ENCODE measurements around the gene CSNK1A1L. TPM values are rescaled to one million over a fixed set of nuclear protein-coding genes. Genes with fewer than 3 reads are reported as not detected.

Gene CSNK1A1L
- polyA plus RNA-seq, 2 donors, result not detected

DNA sequence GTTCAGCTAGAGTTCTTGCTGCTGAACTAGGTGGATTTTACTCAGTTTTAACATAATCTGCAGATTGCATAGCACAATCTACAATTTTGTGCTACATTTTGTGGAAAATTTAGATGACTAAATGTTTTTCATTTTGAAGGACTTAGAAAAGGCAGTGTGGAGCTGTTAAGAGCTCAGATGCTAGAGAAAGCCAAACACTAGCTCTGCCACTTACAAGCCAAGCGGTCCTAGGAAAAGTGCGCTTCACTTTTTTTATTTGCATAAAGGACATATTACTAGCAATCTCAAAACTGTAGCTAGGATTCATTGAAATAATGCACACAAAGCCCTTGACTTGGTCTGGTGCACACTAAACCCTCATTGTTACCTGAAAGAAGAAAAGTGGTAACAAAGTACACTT lies 8.1 kb upstream of the CSNK1A1L start:
- Histone ChIP-seq H3K36me3 (ENCODE audit: control insufficient read depth in 2 of 2, insufficient read depth in 2 of 2, low read length in 1 of 2) (no peaks in the 10 kb centered on the region), H3K27ac (ENCODE audit: low read depth in 2 of 2, low read length in 1 of 2) (no peak overlapping the region), H3K4me1 (ENCODE audit: control insufficient read depth in 2 of 2, insufficient read depth in 2 of 2, low read length in 1 of 2) (no peaks in the 10 kb centered on the region), H3K9me3 (ENCODE audit: control insufficient read depth in 2 of 2, insufficient read depth in 1 of 2, low read depth in 1 of 2, low read length in 1 of 2) (no peaks in the 10 kb centered on the region), H3K27me3 (ENCODE audit: control insufficient read depth in 1 of 2, insufficient read depth in 2 of 2, low read length in 2 of 2) (no peaks in the 10 kb centered on the region), H3K4me3 (ENCODE audit: low read depth in 1 of 2, low read length in 2 of 2) (no peak overlapping the region)
- WGBS, 2 donors, result 94 to 100% methylated on average over 2 of the region's 2 CpGs

DNA sequence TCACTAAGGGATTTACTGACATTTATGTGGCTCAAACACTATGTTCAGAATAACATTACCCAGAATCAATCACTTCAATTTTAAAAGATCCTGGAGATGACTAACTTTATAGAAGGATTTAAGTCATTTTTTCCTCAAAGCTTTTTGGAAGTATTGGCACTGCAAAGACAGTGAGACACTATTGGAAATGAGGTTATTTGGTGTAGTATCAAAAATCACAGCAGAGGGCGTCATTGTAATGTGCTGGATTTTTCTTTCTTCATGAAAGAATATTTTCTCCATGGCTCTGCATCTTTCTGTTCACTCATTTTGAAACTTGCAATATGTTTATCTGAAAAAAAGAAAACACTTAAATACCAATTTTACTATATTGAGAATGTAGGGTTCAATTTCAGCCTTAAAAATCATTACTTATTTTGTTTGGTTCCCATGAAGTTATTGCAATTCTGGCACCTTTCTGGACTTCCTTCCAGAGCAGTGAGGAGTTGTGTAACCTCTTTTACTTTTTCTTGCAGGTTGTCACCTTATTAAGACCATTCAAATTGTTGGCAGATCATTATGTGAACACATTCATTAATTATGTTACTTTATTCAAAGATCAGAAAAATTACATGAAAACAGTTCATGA lies 3.7 kb upstream of the CSNK1A1L start:
- Histone ChIP-seq H3K27me3 (ENCODE audit: control insufficient read depth in 1 of 2, insufficient read depth in 2 of 2, low read length in 2 of 2) (no peaks in the 10 kb centered on the region), H3K36me3 (ENCODE audit: control insufficient read depth in 2 of 2, insufficient read depth in 2 of 2, low read length in 1 of 2) (no peaks in the 10 kb centered on the region), H3K9me3 (ENCODE audit: control insufficient read depth in 2 of 2, insufficient read depth in 1 of 2, low read depth in 1 of 2, low read length in 1 of 2) (no peaks in the 10 kb centered on the region), H3K4me3 (ENCODE audit: low read depth in 1 of 2, low read length in 2 of 2) (no peak overlapping the region), H3K27ac (ENCODE audit: low read depth in 2 of 2, low read length in 1 of 2) (no peak overlapping the region), H3K4me1 (ENCODE audit: control insufficient read depth in 2 of 2, insufficient read depth in 2 of 2, low read length in 1 of 2) (no peaks in the 10 kb centered on the region)
- WGBS, 2 donors, result 2 to 3% methylated on average over 1 of the region's 1 CpG

GRCh38 chr13:37107868-37108267 lies 2.4 kb upstream of the CSNK1A1L start:
- Histone ChIP-seq H3K27me3 (ENCODE audit: control insufficient read depth in 1 of 2, insufficient read depth in 2 of 2, low read length in 2 of 2) (no peaks in the 10 kb centered on the region), H3K9me3 (ENCODE audit: control insufficient read depth in 2 of 2, insufficient read depth in 1 of 2, low read depth in 1 of 2, low read length in 1 of 2) (no peaks in the 10 kb centered on the region), H3K4me3 (ENCODE audit: low read depth in 1 of 2, low read length in 2 of 2) (no peak overlapping the region), H3K27ac (ENCODE audit: low read depth in 2 of 2, low read length in 1 of 2) (no peak overlapping the region), H3K4me1 (ENCODE audit: control insufficient read depth in 2 of 2, insufficient read depth in 2 of 2, low read length in 1 of 2) (no peaks in the 10 kb centered on the region), H3K36me3 (ENCODE audit: control insufficient read depth in 2 of 2, insufficient read depth in 2 of 2, low read length in 1 of 2) (no peaks in the 10 kb centered on the region)
- 74 to 86% methylated on average over 1 of the region's 1 CpG for WGBS, 2 donors

DNA sequence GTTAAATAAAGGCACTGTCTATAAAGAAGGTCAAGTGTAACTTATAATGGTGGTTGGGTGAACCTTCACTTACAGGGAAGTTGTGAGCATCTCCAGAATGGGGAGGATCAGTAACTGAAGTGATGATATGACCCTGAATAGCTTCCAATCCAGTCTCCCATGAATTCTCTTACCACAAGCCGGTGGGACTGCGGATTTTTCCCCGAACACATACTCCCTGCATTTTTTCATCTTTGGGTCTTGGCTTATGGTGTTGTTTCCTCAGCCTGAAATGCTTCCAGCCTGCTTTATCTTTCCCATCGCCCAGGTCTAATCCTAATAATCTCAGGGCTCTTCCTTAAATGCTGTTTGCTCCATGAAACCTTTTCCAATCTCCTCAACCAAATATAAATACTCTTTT lies 2.0 kb upstream of the CSNK1A1L start:
- Histone ChIP-seq H3K36me3 (ENCODE audit: control insufficient read depth in 2 of 2, insufficient read depth in 2 of 2, low read length in 1 of 2) (no peaks in the 10 kb centered on the region), H3K9me3 (ENCODE audit: control insufficient read depth in 2 of 2, insufficient read depth in 1 of 2, low read depth in 1 of 2, low read length in 1 of 2) (no peaks in the 10 kb centered on the region), H3K27ac (ENCODE audit: low read depth in 2 of 2, low read length in 1 of 2) (no peak overlapping the region), H3K4me1 (ENCODE audit: control insufficient read depth in 2 of 2, insufficient read depth in 2 of 2, low read length in 1 of 2) (no peaks in the 10 kb centered on the region), H3K27me3 (ENCODE audit: control insufficient read depth in 1 of 2, insufficient read depth in 2 of 2, low read length in 2 of 2) (no peaks in the 10 kb centered on the region), H3K4me3 (ENCODE audit: low read depth in 1 of 2, low read length in 2 of 2) (no peak overlapping the region)
- 75 to 79% methylated on average over 4 of the region's 4 CpGs for WGBS, 2 donors

DNA sequence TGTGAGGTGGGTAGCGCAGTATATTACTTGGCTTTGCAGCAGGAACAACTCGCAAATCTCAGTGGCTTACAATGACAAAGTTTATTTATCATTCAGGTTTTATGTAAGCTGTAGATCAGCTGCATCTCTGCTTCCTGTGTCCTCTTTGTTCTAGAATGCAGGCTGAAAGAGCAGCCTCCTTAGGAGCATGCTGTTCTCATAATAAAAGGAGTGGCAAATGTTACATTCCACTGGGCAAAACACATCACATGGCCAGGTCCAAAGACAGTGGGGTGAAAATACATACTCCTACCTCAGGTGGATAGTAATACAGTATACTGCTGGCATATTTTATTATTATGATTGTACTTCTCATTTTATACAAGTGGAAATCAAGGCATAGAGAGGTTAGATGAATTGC lies 1.2 kb upstream of the CSNK1A1L start:
- no peaks in the 10 kb centered on the region for H3K9me3 ChIP-seq (ENCODE audit: control insufficient read depth in 2 of 2, insufficient read depth in 1 of 2, low read depth in 1 of 2, low read length in 1 of 2)
- 78 to 81% methylated on average over 2 of the region's 2 CpGs for WGBS, 2 donors
- H3K36me3 ChIP-seq (ENCODE audit: control insufficient read depth in 2 of 2, insufficient read depth in 2 of 2, low read length in 1 of 2), result no peaks in the 10 kb centered on the region

DNA sequence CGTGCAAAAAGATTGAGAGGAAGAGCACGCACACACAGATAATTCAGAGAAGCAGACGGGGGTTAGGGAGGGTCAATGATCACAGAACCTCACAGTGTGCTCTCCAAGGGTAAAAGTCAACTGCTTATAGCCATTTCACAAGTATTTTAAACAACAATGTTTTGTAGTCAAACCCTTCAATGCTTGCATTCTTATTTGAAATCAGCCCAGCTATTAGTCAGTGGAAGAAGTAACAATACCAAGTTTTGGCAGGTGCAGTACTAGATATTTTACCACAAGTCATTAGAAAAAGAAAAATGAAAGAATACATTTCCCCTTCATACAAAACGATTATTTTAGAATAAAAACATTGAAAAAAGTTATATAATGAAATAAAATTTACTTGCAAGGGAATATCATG lies 2.6 kb downstream of the CSNK1A1L start:
- Histone ChIP-seq H3K27ac (ENCODE audit: low read depth in 2 of 2, low read length in 1 of 2) (no peak overlapping the region), H3K27me3 (ENCODE audit: control insufficient read depth in 1 of 2, insufficient read depth in 2 of 2, low read length in 2 of 2) (no peaks in the 10 kb centered on the region), H3K4me3 (ENCODE audit: low read depth in 1 of 2, low read length in 2 of 2) (no peak overlapping the region), H3K36me3 (ENCODE audit: control insufficient read depth in 2 of 2, insufficient read depth in 2 of 2, low read length in 1 of 2) (no peaks in the 10 kb centered on the region), H3K4me1 (ENCODE audit: control insufficient read depth in 2 of 2, insufficient read depth in 2 of 2, low read length in 1 of 2) (no peaks in the 10 kb centered on the region), H3K9me3 (ENCODE audit: control insufficient read depth in 2 of 2, insufficient read depth in 1 of 2, low read depth in 1 of 2, low read length in 1 of 2) (no peaks in the 10 kb centered on the region)
- 66 to 72% methylated on average over 4 of the region's 4 CpGs for WGBS, 2 donors

More for the DNA sequence above, 1.2 kb upstream of the CSNK1A1L start:
- Histone ChIP-seq H3K4me1 (ENCODE audit: control insufficient read depth in 2 of 2, insufficient read depth in 2 of 2, low read length in 1 of 2) (no peaks in the 10 kb centered on the region), H3K27ac (ENCODE audit: low read depth in 2 of 2, low read length in 1 of 2) (no peak overlapping the region), H3K4me3 (ENCODE audit: low read depth in 1 of 2, low read length in 2 of 2) (no peak overlapping the region), H3K27me3 (ENCODE audit: control insufficient read depth in 1 of 2, insufficient read depth in 2 of 2, low read length in 2 of 2) (no peaks in the 10 kb centered on the region)

DNA sequence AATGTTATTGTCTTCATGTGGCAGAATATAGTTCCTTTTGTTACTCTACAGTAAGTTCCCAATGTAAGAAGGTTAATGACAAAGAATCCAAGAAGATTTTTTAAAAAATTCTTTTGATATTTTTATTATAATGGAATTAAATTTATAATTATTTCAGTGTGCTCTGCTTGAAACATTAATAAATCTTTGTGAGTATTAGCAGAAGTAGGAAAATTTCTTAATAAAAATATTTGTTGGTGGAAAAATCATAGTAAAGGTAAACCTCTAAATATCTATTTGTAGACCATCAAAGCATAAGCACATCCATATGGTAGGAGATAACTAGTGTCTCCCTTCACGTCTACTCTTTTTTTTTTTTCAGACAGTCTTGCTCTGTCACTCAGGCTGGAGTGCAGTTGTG lies 4.3 kb downstream of the CSNK1A1L start:
- H3K27ac ChIP-seq (ENCODE audit: low read depth in 2 of 2, low read length in 1 of 2), result no peak overlapping the region
- no peaks in the 10 kb centered on the region for H3K9me3 ChIP-seq (ENCODE audit: control insufficient read depth in 2 of 2, insufficient read depth in 1 of 2, low read depth in 1 of 2, low read length in 1 of 2)
- WGBS, 2 donors, result 45 to 53% methylated on average over 1 of the region's 1 CpG
- no peak overlapping the region for H3K4me3 ChIP-seq (ENCODE audit: low read depth in 1 of 2, low read length in 2 of 2)
- no peaks in the 10 kb centered on the region for H3K36me3 ChIP-seq (ENCODE audit: control insufficient read depth in 2 of 2, insufficient read depth in 2 of 2, low read length in 1 of 2)
- no peaks in the 10 kb centered on the region for H3K4me1 ChIP-seq (ENCODE audit: control insufficient read depth in 2 of 2, insufficient read depth in 2 of 2, low read length in 1 of 2)
- H3K27me3 ChIP-seq (ENCODE audit: control insufficient read depth in 1 of 2, insufficient read depth in 2 of 2, low read length in 2 of 2), result no peaks in the 10 kb centered on the region

- Histone ChIP-seq H3K4me1 (ENCODE audit: control insufficient read depth in 2 of 2, insufficient read depth in 2 of 2, low read length in 1 of 2) (no peaks in the 10 kb centered on the region), H3K36me3 (ENCODE audit: control insufficient read depth in 2 of 2, insufficient read depth in 2 of 2, low read length in 1 of 2) (no peaks in the 10 kb centered on the region), H3K9me3 (ENCODE audit: control insufficient read depth in 2 of 2, insufficient read depth in 1 of 2, low read depth in 1 of 2, low read length in 1 of 2) (no peaks in the 10 kb centered on the region), H3K4me3 (ENCODE audit: low read depth in 1 of 2, low read length in 2 of 2) (no peak overlapping the region), H3K27me3 (ENCODE audit: control insufficient read depth in 1 of 2, insufficient read depth in 2 of 2, low read length in 2 of 2) (no peaks in the 10 kb centered on the region), H3K27ac (ENCODE audit: low read depth in 2 of 2, low read length in 1 of 2) (no peak overlapping the region)
These were observed 4.7 kb downstream of the CSNK1A1L start for GRCh38 chr13:37100731-37101130.

GRCh38 chr13:37097076-37097475 lies 8.4 kb downstream of the CSNK1A1L start:
- no peaks in the 10 kb centered on the region for H3K9me3 ChIP-seq (ENCODE audit: control insufficient read depth in 2 of 2, insufficient read depth in 1 of 2, low read depth in 1 of 2, low read length in 1 of 2)
- H3K4me3 ChIP-seq (ENCODE audit: low read depth in 1 of 2, low read length in 2 of 2), result no peak overlapping the region
- WGBS, 2 donors, result 61 to 72% methylated on average over 4 of the region's 4 CpGs

DNA sequence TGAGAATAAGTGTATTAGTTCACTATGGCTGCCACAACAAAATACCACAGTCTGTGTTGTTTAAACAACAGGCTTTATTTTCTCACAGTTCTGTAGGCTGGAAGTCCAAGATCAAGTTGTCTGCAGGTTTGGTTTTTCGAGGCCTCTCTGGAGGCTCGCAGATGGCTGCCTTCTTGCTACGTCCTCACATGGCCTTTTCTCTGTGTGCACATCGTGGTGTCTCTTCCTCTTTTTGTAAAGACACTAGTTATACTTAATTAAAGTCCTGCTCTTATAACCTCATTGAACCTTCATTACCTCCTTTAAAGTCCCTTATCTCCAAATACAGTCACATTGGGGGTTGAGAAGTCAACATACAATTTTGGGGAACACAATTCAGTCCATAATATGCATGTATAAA lies 10.6 kb downstream of the CSNK1A1L start:
- H3K27ac ChIP-seq (ENCODE audit: low read depth in 2 of 2, low read length in 1 of 2), result no peak overlapping the region
- H3K36me3 ChIP-seq (ENCODE audit: control insufficient read depth in 2 of 2, insufficient read depth in 2 of 2, low read length in 1 of 2), result no peaks in the 10 kb centered on the region
- H3K4me3 ChIP-seq (ENCODE audit: low read depth in 1 of 2, low read length in 2 of 2), result no peak overlapping the region
- WGBS, 2 donors, result 91 to 93% methylated on average over 4 of the region's 4 CpGs
- H3K27me3 ChIP-seq (ENCODE audit: control insufficient read depth in 1 of 2, insufficient read depth in 2 of 2, low read length in 2 of 2), result no peaks in the 10 kb centered on the region
- H3K9me3 ChIP-seq (ENCODE audit: control insufficient read depth in 2 of 2, insufficient read depth in 1 of 2, low read depth in 1 of 2, low read length in 1 of 2), result no peaks in the 10 kb centered on the region
- H3K4me1 ChIP-seq (ENCODE audit: control insufficient read depth in 2 of 2, insufficient read depth in 2 of 2, low read length in 1 of 2), result no peaks in the 10 kb centered on the region

More at GRCh38 chr13:37097076-37097475, 8.4 kb downstream of the CSNK1A1L start:
- no peaks in the 10 kb centered on the region for H3K27me3 ChIP-seq (ENCODE audit: control insufficient read depth in 1 of 2, insufficient read depth in 2 of 2, low read length in 2 of 2)
- no peaks in the 10 kb centered on the region for H3K4me1 ChIP-seq (ENCODE audit: control insufficient read depth in 2 of 2, insufficient read depth in 2 of 2, low read length in 1 of 2)
- no peaks in the 10 kb centered on the region for H3K36me3 ChIP-seq (ENCODE audit: control insufficient read depth in 2 of 2, insufficient read depth in 2 of 2, low read length in 1 of 2)
- H3K27ac ChIP-seq (ENCODE audit: low read depth in 2 of 2, low read length in 1 of 2), result no peak overlapping the region

Measured in esophagus (tissue), 2 donors.